NT2/D1 (cell line): ENCODE measurements around the gene DMD.

Experiments used
- SUZ12 ChIP-seq: IDR thresholded peaks from 2 replicates; pipeline ENCODE4 v1.6.1; 2011; ENCODE audit not compliant: insufficient read length, insufficient read depth; ENCODE audit errors: extremely low read depth
- YY1 ChIP-seq: IDR thresholded peaks from 2 replicates; pipeline ENCODE4 v1.6.1; 2011; ENCODE audit not compliant: insufficient read length, insufficient read depth
- ZNF274 ChIP-seq: IDR thresholded peaks from 2 replicates; pipeline ENCODE4 v1.6.1; 2011; ENCODE audit warnings: mild to moderate bottlenecking, low read depth, low read length

GRCh38 chrX:31301203-31301602, 1910.1 kb downstream of the DMD start:
- TF ChIP-seq YY1 (no peak), ZNF274 (no peak), SUZ12 (no peak)
